Dermis blood vessel endothelial cell (primary cell): Measurements from ENCODE around the gene SPATA16. TPM values are rescaled to one million over a fixed set of nuclear protein-coding genes. Genes with fewer than 3 reads are reported as not detected.
"Not testable (repeated sequence)": the region's sequence is repeated elsewhere in the genome, so short reads cannot be mapped to it uniquely, and the experiment has no call there.

ENCODE experiments used
- DNase-seq: peaks from one replicate; pipeline ENCODE4 v3.0.0; 2010
- total RNA-seq: library from RNA; depleted of rRNA; stranded (reverse); fragments of >200 nt; gene quantifications from 2 replicates; pipeline ENCODE4 v1.2.3, GENCODE V29; 2014

SPATA16 gene
- total RNA-seq, 1 donor from 2014 or later = not detected

- DNase-seq = peak; percentile 36
These were observed 202.2 kb downstream of the SPATA16 start for GRCh38 chr3:172938788-172939187.

DNA sequence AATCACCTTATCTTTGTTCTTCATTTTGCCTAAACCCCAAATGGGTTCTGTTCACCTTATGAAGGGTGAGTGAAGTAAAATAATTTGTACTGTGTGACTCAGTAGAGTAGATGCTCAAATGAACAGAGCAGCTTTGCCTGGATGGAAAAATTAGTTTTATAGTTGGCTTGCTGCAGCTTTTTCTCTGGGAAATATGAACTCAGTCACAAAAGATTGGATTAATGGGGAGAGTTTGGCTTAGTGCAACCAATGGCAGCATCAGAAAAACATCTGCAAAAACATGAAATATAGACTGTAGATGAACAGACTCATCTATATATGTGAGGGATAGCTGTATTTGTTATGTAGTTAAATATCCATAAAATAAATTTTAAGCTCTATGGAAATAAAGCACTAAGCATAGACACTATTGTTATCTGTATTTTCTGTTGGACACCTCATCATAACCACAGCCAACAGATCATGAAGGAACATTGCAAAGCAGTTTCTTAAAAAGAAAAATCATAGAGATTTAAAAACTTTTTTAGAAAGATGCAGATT lies 209.2 kb downstream of the SPATA16 start:
- DNase-seq = no peak

- DNase-seq = no peak
These were observed 211.6 kb downstream of the SPATA16 start for GRCh38 chr3:172929451-172929850.

- no peak for DNase-seq
These were observed 216.5 kb downstream of the SPATA16 start for GRCh38 chr3:172924546-172924945.

DNA sequence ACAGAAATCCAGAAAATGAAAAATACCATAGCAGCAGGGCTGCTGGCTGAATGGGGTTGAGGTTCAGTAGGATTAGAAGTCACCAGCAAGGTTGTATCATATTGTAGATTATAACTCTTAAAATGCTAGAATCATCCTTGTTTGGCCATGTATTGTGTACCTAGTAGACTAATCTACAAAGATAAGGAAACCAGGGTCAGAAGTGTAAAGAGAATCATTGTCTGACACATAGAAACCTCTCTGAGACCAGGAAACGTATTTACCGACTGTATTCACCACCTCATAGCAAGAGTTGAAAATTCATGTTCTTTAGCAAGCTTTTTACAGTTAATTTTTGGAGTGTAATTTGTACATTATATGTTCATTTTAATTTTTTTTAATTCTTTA lies 221.7 kb downstream of the SPATA16 start:
- DNase-seq = peak; percentile 59

- DNase-seq = peak; percentile 15
These were observed 222.3 kb downstream of the SPATA16 start for GRCh38 chr3:172918568-172919296.

- DNase-seq = peak; percentile 89
These were observed 222.9 kb downstream of the SPATA16 start for GRCh38 chr3:172918165-172918564.

DNA sequence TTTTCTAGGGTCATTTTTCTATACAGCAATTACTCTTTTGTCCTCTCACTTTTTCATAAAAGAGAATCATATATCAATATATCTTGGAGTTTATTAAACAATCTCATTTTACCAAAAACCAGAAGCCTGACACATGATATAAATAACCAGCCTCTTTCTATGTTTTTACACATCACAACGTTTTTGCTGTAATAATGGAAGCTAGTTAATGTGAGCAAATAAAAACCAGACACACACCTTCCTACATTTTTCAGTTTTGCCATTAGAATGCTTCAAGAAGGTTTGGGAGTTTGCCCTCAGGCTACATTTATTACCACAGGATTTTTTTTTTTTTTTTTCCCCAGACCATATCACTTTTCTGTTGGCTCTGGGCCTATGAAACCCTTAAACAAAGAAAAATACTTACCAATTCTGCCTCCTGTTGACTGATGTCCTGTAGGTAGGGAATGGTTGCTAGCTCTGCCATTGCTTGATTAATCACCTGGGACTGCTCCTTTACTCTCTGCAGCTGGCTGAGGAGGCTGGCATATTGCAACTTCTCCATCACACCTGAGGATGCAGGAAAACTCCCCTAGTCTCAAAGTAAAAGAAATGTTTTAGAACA lies 225.0 kb downstream of the SPATA16 start:
- DNase-seq = no peak

DNA sequence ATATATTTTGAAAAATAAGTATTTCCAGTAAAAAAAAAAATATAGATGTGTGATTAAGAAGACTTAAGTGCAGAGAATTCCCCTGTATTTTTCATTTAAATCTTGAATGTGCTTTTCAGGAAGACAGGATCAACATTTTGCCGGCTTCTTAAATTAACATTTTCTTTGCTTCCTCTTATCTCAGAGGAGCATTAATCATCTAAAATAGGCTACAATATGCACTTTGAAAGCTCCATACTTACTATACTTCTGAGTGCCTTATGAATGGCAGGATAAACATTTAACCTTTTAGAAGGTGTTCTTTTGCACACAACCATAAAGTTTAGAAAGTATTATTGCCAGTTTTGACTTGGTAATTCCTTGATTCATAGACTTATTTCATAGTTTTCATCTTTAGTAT lies 226.2 kb downstream of the SPATA16 start:
- no peak for DNase-seq

DNA sequence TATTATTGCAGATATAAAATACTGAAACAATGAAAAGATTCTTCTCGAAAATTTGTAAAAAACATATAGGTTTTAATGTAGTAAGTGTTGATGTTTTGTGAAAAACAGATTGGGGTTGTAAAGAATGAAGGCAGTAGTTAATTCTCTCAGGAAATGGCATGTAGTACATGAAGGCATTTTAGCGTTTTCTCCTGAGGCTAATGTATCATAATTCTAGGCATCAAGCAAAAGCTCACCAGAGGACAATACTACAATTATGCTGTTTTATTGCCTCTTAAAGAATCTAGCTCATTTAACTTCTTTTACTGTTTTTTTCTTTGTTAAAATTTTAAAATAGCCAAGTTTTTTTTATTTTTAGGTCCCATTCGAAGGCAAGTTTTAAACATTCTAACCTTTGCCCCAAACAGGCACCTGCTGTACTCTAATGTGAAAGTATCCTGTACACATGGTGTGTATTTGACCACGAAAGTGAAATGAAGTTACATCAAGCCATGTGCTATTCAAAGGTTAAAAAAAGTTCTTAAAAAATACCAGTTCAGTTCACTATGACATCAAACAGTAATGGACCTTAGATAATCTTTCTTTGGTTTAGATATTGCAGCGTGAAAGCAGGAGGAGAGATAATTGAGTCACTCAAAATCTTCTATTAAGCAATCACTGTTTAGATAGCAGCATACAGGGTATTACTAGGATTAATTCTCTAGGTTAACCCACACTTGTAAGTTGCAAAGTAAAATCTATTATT lies 227.0 kb downstream of the SPATA16 start:
- no peak for DNase-seq

- no peak for DNase-seq
These were observed 229.9 kb downstream of the SPATA16 start for GRCh38 chr3:172911142-172911541.

DNA sequence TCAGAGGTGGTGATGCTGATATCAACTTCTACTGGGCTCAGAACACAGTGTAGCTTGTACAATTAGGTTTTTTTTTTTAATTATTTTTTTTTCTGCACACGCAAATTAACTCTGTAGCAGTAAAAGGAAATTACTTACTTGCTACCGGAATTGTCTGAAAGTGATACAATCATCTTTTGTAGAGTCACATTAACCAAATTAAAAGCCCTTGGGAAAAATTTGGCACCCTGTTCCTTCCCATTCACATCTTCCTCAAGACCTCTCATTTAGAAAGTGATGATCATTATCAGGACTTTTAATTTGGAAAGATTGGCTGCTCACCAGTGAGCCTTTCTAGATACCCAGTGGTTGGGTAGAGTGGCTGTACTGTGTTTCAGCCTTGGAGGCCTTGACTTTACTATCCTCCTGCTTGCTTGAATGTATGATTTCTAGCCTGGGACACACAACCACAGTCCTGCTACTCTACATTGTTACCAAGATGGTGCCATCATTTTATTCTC lies 232.2 kb downstream of the SPATA16 start:
- peak; percentile 17 for DNase-seq

- peak; percentile 39 for DNase-seq
These were observed 235.6 kb downstream of the SPATA16 start for GRCh38 chr3:172905451-172905850.

DNA sequence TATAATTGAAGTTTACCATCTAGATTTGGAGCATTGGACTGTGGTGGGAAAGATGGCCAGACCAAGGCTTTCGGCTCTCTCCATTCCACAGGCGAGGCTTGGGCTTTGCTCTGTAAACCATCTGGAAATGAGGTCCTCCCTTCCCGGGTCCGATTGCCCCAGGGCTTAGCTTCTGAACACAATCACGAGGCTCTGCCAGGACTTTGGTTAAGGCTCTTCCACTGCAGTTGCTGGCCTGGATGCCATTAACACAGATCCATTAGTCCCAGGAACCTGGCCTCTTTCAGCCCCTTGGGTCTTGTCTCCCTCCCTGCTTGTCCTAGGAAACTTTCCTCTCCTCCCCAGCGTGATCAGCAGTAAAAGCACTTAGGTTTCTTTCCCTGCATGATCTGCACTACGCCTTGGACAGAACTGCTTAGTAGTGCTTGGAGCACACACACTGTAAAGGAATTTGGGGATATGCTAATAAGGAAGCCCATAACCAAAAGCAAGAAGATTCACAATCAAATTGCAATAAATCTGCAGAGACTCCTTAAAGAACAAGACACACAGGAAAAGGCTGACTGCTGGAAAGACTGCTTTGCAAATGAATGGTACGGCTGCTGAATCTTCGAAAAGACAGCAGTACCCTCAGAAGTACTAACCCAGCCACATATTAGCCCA lies 236.2 kb downstream of the SPATA16 start:
- no peak for DNase-seq

DNA sequence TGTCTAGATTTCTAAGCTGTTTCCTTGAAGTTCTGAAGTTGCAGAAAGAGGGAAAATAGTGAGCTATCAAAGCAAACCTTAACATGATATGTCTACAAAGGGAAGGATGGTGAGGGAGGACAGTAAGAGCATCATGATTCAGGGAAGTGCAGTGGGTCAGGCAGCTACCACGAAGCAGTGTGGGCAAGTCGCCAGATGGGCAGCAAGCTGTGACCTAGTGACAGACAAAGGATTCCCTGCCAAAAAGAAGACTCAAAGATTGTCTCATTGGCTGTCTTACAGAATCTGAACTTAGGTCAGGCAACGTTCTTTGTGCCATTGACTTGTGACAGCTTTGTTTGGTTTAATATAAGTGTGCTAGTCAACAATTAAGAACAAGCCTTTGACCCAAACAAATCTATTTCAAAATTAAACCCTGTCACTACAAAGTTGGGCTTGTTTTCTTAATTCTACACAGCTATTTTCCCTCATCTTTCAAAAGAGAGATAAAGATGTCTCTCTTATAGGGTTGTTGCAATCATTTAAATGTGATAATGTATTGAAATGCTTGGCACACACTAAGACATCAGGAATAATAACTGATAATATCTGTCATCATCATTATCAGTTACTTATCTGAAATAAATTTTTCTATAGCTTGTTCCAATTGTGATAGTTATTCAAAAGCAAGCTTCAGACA lies 237.3 kb downstream of the SPATA16 start:
- no peak for DNase-seq

DNA sequence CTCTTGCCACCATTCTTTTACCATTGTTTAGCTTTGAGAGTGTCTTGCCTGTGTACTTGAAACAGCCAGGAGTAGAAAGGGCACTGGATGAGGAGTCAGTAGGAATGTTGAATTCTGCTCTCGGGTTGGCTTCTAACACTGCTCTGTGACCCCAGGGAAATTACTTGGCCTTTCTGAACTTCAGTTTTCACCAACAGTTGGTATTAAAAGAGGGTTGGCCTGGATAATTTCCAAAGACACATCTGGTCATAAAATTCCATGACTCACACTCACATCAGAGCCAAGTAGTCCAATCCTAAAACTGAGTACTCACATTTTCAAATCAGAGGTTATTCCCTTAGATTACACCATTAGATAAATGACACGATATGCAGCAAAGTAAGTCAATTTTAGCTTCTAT lies 248.9 kb downstream of the SPATA16 start:
- peak; percentile 52 for DNase-seq

- no peak for DNase-seq
These were observed 255.3 kb downstream of the SPATA16 start for GRCh38 chr3:172885704-172886103.

DNA sequence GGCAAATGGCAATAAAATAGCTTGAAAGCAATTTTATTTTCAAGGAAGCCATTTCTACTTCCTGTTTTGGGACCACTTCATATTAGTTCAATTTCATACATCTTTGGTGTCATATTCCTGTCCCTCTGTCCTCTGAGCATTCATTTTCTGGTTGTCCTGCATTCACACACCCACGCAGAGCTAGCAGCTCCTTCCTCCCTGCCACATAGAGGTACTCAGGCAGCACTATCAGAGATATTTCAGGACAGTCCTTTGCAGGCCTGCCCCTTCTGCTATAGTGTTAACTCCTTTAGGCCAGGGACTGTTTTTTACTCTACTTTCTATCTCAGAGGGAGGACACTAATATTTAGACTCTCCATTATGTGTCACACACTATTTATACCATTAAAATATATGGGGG lies 258.5 kb downstream of the SPATA16 start:
- DNase-seq = no peak

GRCh38 chr3:172879381-172879780 lies 261.7 kb downstream of the SPATA16 start:
- not testable (repeated sequence) for DNase-seq

GRCh38 chr3:172877011-172877410 lies 264.0 kb downstream of the SPATA16 start:
- peak; percentile 65 for DNase-seq

GRCh38 chr3:172876297-172876696 lies 264.7 kb downstream of the SPATA16 start:
- DNase-seq = no peak

GRCh38 chr3:172875039-172875438 lies 266.0 kb downstream of the SPATA16 start:
- DNase-seq = no peak
